Fibroblast of the aortic adventitia (primary cell): Measurements from ENCODE around the gene NDUFA11. TPM values are rescaled to one million over a fixed set of nuclear protein-coding genes. Genes with fewer than 3 reads are reported as not detected.

ENCODE experiments used
- DNase-seq: peaks from one replicate; pipeline ENCODE4 v3.0.0-alpha.2; 2010; ENCODE audit warnings: low read depth
- H3K4me3 ChIP-seq: 2 replicates; pipeline ENCODE4 v1.5.1; 2011; ENCODE audit warnings: low read depth, mild to moderate bottlenecking, control low read depth, low read length, moderate library complexity
- CTCF ChIP-seq: IDR thresholded peaks from 2 replicates; pipeline ENCODE4 v1.5.1; 2011; ENCODE audit warnings: mild to moderate bottlenecking, low read length, control low read depth, inconsistent platforms; ENCODE audit not compliant: insufficient read depth
- total RNA-seq: library from RNA; depleted of rRNA; stranded (reverse); fragments of >200 nt; gene quantifications from 2 replicates; pipeline ENCODE4 v1.2.3, GENCODE V29; 2012; ENCODE audit warnings: low replicate concordance

The NDUFA11 gene
- total RNA-seq, 1 donor: 261 TPM

- no peak overlapping the region for H3K4me3 ChIP-seq
- TF ChIP-seq CTCF: no peak
- peak; percentile 13 for DNase-seq
Measured at GRCh38 chr19:5911366-5911765, 7.8 kb upstream of the NDUFA11 start.

GRCh38 chr19:5910638-5910907 lies 7.0 kb upstream of the NDUFA11 start:
- no peak for TF ChIP-seq CTCF
- H3K4me3 ChIP-seq: no peak overlapping the region
- DNase-seq: no peak

- H3K4me3 ChIP-seq: no peak overlapping the region
- TF ChIP-seq CTCF: no peak
- no peak for DNase-seq
Measured at GRCh38 chr19:5908773-5909442, 5.3 kb upstream of the NDUFA11 start.

GRCh38 chr19:5907241-5907640 lies 3.7 kb upstream of the NDUFA11 start:
- no peak for TF ChIP-seq CTCF
- no peak overlapping the region for H3K4me3 ChIP-seq
- no peak for DNase-seq

- no peak for TF ChIP-seq CTCF
- H3K4me3 ChIP-seq: peak overlapping the region; percentile 88
- no peak for DNase-seq
Measured at GRCh38 chr19:5905114-5905778, 1.7 kb upstream of the NDUFA11 start.

- peak; percentile 100 for DNase-seq
- TF ChIP-seq CTCF: no peak
- H3K4me3 ChIP-seq: peak within 1 kb of the TSS; percentile 99
Measured at GRCh38 chr19:5904352-5905113, 943 bp upstream of the NDUFA11 start, which contains the start of gene VMAC. Gene VMAC, plus strand, starts transcription at chr19:5904872. Its CDS starts 19 bp downstream, at chr19:5904891.
